HEK293 (cell line): ENCODE measurements around the gene ERCC1.

Source experiments
- ATF2 ChIP-seq: fragments of 450-650 bp; formaldehyde crosslinking; IDR thresholded peaks from 2 replicates; pipeline ENCODE4 v1.5.1; 2016; ENCODE audit warnings: missing biosample characterization, missing genetic modification characterization, low read depth
- CTCF ChIP-seq: fragments of 450-650 bp; formaldehyde crosslinking; IDR thresholded peaks from 2 replicates; pipeline ENCODE4 v1.5.1; 2016; ENCODE audit warnings: missing biosample characterization, missing genetic modification characterization
- MYNN ChIP-seq: fragments of 450-650 bp; formaldehyde crosslinking; IDR thresholded peaks from 2 replicates; pipeline ENCODE4 v1.5.1; 2016; ENCODE audit warnings: missing biosample characterization, missing genetic modification characterization, borderline replicate concordance
- SP3 ChIP-seq: fragments of 450-650 bp; formaldehyde crosslinking; IDR thresholded peaks from 2 replicates; pipeline ENCODE4 v1.5.1; 2016; ENCODE audit warnings: missing biosample characterization, missing genetic modification characterization
- YY1 ChIP-seq: fragments of 450-650 bp; formaldehyde crosslinking; IDR thresholded peaks from 2 replicates; pipeline ENCODE4 v1.5.1; 2018; ENCODE audit warnings: missing biosample characterization, missing genetic modification characterization
- ZNF510 ChIP-seq: fragments of 450-650 bp; formaldehyde crosslinking; IDR thresholded peaks from 2 replicates; pipeline ENCODE4 v1.5.1; 2018; ENCODE audit warnings: mild to moderate bottlenecking, missing genetic modification characterization, missing biosample characterization; ENCODE audit not compliant: insufficient replicate concordance
- ZNF549 ChIP-seq: fragments of 450-650 bp; IDR thresholded peaks from 2 replicates; pipeline ENCODE4 v1.5.1; 2018; ENCODE audit warnings: missing biosample characterization, missing genetic modification characterization, mild to moderate bottlenecking, inconsistent platforms, moderate library complexity

- no peak for TF ChIP-seq CTCF (tag by site-specific recombination)
- no peak for TF ChIP-seq SP3 (tag by site-specific recombination)
- no peak for TF ChIP-seq YY1
- TF ChIP-seq ZNF510 (tag by site-specific recombination), result no peak
- TF ChIP-seq MYNN (tag by site-specific recombination), result no peak
- TF ChIP-seq ZNF549, result no peak
- no peak for TF ChIP-seq ATF2 (tag by site-specific recombination)
These were observed 32.4 kb downstream of the ERCC1 start for GRCh38 chr19:45391346-45391745.
